Lower leg skin (tissue), 4 donors: ENCODE results near the gene TMC7. TPM values are rescaled to one million over a fixed set of nuclear protein-coding genes. Genes with fewer than 3 reads are reported as not detected.
A peak's percentile ranks its signal among the peaks of the same experiment; 100 is the strongest.

Experiments used
- DNase-seq, 2 donors: peaks; one replicate each; pipeline ENCODE4 v3.0.0-alpha.2; 2019; ENCODE audit warnings: low spot score in 2 of 2
- H3K4me3 ChIP-seq: fragments of 200-600 bp; sonication (generic); 2 replicates; pipeline ENCODE4 v1.5.1; 2017; ENCODE audit warnings: mild to moderate bottlenecking, low read depth; ENCODE audit not compliant: poor library complexity, severe bottlenecking
- POLR2A ChIP-seq, 2 donors: fragments of 450-650 bp; IDR thresholded peaks; one replicate each; pipeline ENCODE4 v1.6.1; 2016 to 2017; ENCODE audit warnings: antibody characterized with exemption in 2 of 2, mild to moderate bottlenecking in 1 of 2, moderate library complexity in 1 of 2
- WGBS, 2 donors: methylation state at CpG; one replicate each; pipeline ENCODE4 v1.1.5; 2018; 5-methylcytosine and 5-hydroxymethylcytosine counted together
- intact Hi-C: fragments of 100-400 bp; cut with DNase I; formaldehyde crosslinking; loops from one replicate; pipeline ENCODE4 v1.15.0; 2023; ENCODE audit warnings: low total_unique reads
- total RNA-seq, 4 donors: library from RNA; depleted of rRNA; stranded (reverse); fragments of >200 nt; gene quantifications; one replicate each; pipeline ENCODE4 v1.1.0, GENCODE V29; 2016
- TF ChIP-seq, protein P1 (sequence below), 3 donors: fragments of 450-650 bp; IDR thresholded peaks; one replicate each; pipeline ENCODE4 v1.5.1; 2016; ENCODE audit warnings: antibody characterized with exemption in 3 of 3, mild to moderate bottlenecking in 3 of 3, moderate library complexity in 2 of 3

TMC7 gene
- total RNA-seq, 4 donors from 2014 or later = 0.38 to 1.6 (median 0.73) TPM

DNA sequence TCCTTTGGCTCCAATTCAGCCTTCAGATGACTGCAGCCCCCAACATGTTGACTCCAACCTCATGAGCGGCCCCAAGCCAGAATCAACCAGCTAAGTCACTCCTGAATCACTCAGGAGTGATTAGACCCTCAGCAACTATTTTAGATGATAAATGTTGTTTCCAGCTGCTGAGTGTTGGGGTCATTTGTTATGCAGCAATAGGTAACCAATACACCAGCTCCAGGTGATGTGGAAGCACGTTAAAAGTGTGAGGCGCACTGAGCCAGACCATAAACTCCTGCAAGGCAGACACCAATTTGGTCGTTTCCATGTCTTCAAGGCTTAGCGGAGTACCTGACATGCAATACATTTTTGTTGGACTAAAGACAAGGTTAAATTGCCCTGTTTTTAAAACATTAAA, 101.1 kb downstream of the TMC7 start:
- H3K4me3 ChIP-seq = no peak overlapping the region
- DNase-seq = peak in 1 of 2 donors; percentile 15
- intact Hi-C loops = loop anchor here (5.0 kb wide), 1 partner anchor 82 kb away; the partner anchor contains the start of gene SYT17
- 87 to 88% methylated on average over 5 of the region's 5 CpGs for WGBS, 2 donors
- TF ChIP-seq POLR2A (IDR thresholded peaks at IDR 0.05) = no peak
- TF ChIP-seq, protein P1, sequence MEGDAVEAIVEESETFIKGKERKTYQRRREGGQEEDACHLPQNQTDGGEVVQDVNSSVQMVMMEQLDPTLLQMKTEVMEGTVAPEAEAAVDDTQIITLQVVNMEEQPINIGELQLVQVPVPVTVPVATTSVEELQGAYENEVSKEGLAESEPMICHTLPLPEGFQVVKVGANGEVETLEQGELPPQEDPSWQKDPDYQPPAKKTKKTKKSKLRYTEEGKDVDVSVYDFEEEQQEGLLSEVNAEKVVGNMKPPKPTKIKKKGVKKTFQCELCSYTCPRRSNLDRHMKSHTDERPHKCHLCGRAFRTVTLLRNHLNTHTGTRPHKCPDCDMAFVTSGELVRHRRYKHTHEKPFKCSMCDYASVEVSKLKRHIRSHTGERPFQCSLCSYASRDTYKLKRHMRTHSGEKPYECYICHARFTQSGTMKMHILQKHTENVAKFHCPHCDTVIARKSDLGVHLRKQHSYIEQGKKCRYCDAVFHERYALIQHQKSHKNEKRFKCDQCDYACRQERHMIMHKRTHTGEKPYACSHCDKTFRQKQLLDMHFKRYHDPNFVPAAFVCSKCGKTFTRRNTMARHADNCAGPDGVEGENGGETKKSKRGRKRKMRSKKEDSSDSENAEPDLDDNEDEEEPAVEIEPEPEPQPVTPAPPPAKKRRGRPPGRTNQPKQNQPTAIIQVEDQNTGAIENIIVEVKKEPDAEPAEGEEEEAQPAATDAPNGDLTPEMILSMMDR (IDR thresholded peaks at IDR 0.05) = no peak

DNA sequence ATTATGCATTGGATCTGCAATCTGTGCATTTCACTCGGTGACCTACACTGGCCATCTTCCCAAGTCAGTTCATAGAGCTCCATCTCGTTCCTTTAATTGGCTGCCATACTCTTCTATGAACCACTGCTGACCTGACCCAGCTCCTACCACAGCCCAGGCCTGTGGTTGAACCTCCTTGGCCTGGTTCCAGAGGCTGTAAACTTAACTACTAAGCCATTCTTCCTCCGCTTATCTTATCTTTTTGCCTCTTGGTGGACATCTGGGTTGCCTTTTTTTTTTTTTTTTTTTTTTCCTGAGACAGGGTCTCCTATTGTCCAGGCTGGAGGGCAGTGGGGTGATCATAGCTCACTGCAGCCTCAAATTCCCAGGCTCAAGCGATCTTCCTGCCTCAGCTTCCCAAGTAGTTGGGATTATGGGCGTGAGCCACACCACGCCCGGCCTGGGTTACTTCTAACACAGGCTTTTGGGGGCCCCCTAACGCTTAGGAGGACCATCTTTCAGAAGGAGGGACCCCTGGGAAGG, 102.0 kb downstream of the TMC7 start:
- no peak for TF ChIP-seq POLR2A (IDR thresholded peaks at IDR 0.05)
- 42 to 46% methylated on average over 8 of the region's 8 CpGs for WGBS, 2 donors
- intact Hi-C loops = loop anchor here (1.0 to 5.0 kb wide), 2 partner anchors 82 to 289 kb away; partner anchors contain the start of gene SYT17
- no peak overlapping the region for H3K4me3 ChIP-seq
- DNase-seq = peak in 1 of 2 donors; percentile 72

DNA sequence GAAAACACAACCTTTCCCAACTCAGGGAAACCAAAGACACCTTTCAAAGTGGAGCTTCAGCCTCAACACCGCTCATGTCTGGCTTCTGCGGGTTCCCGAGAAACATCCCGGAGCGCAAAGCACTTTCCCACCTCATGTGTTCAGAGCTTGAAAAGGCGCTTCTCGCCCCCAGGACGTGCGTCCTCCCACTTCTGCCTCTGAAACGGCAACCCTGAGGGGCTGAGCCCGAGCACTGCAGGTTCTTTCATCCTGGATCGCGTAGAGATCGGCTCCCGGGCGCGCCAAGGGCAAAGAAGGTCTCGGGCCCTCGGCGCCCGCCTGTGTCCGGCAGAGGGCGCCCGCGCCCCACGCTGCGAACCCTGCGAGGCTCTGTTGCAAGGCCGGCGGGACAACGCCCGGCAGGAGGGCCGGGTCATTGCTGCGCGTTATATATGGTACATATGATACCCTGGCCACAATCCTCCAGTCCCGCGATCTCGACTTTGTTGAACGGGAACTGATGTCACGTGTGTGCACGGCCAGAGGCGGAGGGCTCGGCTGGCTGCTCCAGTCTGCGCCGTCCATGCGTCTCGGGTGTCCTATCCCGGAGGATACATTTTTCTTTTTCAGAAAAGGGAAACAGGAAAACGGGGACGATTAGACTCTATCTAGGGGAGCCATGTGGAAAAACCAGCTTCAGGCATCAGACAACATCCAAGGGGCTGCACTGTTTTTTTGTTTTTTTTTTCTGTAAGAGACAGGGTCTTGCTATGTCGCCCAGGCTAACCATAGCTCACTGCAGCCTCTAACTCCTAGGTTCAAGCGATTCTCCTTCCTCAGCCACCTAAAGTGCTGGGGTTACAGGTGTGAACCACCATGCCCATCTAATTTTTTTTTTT, 102.8 kb downstream of the TMC7 start:
- intact Hi-C loops = loop anchor here (1.0 to 5.0 kb wide), 2 partner anchors 81 to 288 kb away; partner anchors contain the start of gene SYT17
- 6 to 7% methylated on average over 37 to 41 of the region's 52 CpGs for WGBS, 2 donors
- no peak overlapping the region for H3K4me3 ChIP-seq
- DNase-seq = peak; percentile 74 to 96
- TF ChIP-seq POLR2A (IDR thresholded peaks at IDR 0.05) = no peak
- TF ChIP-seq, protein P1 (IDR thresholded peaks at IDR 0.05) = peak in 1 of 3 donors; percentile 75

DNA sequence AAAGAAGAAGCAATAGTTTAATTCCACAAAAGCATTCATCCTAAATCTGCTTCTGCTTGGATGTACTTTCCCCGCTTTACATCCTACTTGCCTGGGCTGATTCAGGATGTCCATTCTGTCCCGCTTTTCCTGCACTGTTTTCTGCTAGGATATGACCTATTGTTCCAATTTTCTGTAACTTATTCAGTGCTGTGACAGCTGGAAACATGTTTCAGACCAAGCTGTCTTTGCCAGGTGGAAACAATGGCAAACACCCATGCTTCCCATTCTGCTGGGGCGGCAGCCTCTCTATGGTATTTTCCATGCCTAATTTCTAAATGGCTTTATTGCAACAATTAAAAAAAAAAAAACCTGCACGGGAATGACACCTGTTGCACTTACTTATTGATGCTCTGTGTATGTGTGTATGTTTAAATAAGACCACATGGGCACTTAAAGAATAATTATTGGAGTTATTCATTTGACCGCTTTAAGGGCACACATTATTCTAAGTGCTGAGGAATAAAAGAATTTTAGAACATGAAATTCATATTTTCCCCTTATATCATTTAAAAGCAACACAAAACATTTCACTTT, 104.7 kb downstream of the TMC7 start:
- no peak overlapping the region for H3K4me3 ChIP-seq
- WGBS, 2 donors = 83 to 84% methylated on average over 5 of the region's 5 CpGs
- TF ChIP-seq, protein P1 (IDR thresholded peaks at IDR 0.05) = no peak
- intact Hi-C loops = loop anchor here (5.0 kb wide), 1 partner anchor 79 kb away; the partner anchor contains the start of gene SYT17
- DNase-seq = peak in 1 of 2 donors; percentile 45

DNA sequence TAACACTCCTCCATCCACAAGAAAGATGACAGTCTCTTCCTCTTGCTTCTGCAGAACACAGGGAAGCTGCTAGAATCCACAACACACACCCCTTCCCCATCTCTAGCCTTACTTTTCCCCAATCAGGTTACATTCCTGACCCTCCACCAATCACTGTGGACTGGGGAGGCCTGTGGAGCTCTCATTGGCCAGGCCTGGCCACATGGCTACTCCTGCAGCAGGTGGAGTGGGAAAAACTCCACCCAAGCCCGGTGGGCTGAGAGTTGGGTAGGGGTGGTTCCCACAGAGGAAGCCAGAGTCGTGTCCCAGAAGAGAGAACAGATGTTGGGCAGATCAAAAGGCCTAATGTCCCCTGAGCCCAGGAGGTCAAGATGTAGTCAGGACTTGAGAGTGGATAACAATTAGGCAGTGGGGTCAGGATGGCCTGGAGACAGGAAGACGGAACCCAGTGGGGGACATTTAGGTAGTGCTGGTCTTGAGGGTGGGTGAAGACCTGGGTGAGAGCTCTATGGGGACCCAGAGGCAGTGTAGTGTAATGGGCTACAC, 105.7 kb downstream of the TMC7 start:
- H3K4me3 ChIP-seq = no peak overlapping the region
- intact Hi-C loops = loop anchor here (5.0 kb wide), 1 partner anchor 78 kb away; the partner anchor contains the start of gene SYT17
- TF ChIP-seq POLR2A (IDR thresholded peaks at IDR 0.05) = no peak
- TF ChIP-seq, protein P1 (IDR thresholded peaks at IDR 0.05) = no peak
- peak in 1 of 2 donors; percentile 58 for DNase-seq
- WGBS, 2 donors = 74 to 88% methylated on average over 3 of the region's 3 CpGs
